GM18511 (cell line): ENCODE data around the gene MMP1.

Source experiments
- ATAC-seq: cut with Tn5 transposase; IDR thresholded peaks from one replicate; pipeline ENCODE4 v1.9.1; 2021; ENCODE audit warnings: mild to moderate bottlenecking, moderate library complexity; ENCODE audit not compliant: unreplicated experiment

The MMP1 gene

DNA sequence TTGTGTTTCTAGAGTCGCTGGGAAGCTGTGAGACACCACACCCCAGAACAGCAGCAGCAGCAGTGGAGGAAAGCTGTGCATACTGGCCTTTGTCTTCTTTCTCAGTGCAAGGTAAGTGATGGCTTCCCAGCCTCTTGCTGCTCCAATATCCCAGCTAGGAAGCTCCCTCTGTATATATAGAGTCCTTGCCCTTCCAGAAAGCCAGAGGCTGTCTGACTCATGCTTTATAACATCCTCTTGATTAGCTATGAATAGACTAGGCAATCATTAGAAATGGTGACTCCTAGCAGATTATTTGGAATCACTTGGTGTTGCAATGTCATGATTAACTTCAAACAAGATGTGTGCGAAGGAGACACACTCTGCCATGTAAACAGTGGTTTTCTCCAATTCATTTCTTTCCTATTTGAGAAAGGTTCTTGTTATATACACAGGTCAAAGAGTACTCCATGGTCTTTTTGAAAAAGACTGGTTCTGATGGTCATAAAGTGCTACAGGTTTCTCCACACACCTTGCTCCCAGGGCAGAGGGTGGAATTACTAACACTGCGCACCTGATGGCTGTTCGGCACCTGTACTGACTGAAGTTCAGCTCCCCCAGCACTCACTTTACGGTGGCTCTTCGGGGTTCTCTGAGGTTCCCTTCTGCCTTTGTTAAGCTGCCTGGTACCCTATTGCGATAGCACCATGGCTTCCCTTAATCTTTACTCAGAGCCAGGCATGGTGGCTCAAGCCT lies at the start of gene MMP1:
MMP1 (minus strand) TSS at position 149 of the 735 bp plus-strand sequence; CDS start at position 81, 68 bp downstream.
- ATAC-seq = no peak

DNA sequence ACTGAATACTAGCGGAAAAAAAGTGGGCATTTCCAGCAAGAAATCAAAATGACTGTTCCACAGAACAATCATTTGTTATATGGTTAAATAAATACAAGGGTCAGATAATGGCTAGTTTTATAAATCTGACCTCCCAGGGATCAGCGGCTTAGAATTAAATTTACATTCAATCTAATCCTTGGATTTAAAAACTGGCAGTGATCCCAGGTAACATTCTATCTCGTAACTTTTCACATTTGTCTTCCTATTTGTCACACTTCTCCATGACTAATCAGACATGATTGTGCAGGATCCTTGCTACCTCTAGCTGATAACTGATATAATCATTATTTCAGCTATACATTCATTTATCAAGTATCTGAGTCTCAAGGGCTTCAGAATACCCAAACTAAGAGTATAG lies 48.3 kb upstream of the MMP1 start:
- ATAC-seq = no peak

DNA sequence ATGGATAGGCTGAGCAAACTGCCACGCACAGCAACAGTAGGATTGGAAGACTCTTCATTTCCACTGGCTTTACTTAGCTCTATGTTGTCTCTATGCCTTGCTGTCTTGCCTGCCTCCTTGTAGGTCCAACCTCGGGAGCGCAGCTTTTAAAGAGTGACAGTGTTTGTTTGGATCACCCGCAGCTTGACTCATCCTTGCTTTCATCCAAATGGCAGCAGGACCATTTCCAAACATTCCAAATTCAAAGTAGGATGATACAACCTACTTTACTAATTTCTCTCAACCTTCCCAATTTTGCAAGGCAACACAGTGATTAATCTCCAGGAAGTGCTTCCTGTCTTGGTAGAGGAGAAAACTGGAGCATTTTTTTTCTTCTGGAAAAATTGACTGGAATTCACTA lies 45.5 kb upstream of the MMP1 start, which contains the start of gene MMP3:
MMP3 (minus strand) TSS at position 121 of the 400 bp plus-strand sequence; CDS start at position 58, 63 bp downstream.
- no peak for ATAC-seq

DNA sequence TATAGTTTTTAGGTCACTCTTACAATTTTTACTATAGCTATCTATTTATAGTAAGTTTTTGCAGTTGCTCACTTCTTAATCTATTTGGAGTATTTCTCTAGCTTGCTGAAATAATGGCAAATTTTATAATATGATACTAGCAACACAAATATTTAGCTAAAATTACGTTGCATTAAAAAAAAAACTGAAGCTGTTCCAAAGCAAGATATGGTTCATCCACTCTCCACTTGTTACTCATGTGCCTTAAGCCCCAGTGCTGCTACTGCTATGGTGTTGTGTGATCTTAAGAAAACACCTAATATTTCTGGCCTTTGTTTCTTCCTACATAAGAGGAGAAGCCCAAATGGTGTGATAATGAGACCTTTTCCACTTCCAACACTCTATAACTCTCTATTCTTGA lies 45.0 kb upstream of the MMP1 start:
- no peak for ATAC-seq

DNA sequence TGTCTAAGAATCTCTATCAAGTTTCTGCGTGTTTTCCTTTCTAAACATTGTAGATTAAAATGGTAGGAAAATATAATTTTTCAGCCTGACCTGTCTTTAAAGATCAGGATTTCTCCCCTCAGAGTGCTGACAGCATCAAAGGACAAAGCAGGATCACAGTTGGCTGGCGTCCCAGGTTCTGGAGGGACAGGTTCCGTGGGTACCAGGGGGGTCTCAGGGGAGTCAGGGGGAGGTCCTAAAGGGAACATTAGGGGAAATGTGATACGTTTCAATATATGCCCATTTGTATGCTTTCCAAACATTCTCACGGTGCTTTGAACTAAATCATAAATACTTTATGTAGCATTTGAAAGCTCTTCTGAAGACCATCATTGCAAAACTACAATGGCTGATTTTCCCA lies 42.1 kb upstream of the MMP1 start:
- ATAC-seq = no peak

DNA sequence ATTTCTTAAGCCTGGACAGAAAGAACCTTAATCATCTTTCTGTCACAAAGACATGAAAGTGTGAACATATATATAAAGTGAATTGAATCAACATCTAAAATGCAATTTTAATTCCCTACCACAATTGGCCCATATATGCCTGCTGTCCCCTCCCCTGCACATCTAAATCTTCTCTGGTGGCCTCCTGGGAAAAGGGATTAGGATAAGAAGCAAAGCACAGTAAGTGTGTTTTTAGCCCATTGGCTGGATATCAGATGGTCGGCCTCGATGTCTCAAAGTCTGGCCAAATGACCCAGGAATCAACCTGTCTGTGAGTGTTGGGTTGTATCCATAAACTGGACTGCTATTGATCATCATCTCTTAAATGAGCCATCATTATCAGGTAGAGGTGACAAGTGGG lies 39.7 kb upstream of the MMP1 start:
- ATAC-seq = no peak

DNA sequence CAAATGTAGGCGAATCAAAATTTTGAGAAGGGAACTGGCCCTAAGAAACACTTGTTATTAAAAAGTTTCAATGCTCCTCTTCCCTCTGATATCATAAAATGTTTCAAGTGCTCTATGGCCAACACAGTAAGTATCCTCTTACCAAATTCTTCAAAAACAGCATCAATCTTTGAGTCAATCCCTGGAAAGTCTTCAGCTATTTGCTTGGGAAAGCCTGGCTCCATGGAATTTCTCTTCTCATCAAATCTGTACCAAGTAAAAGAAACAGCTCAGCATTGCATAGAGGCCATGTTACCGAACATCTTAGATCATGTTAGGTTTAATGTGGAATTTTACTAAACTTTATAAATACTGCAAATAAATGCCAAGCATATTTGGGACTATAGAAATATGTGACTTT lies 39.2 kb upstream of the MMP1 start:
- ATAC-seq = no peak

DNA sequence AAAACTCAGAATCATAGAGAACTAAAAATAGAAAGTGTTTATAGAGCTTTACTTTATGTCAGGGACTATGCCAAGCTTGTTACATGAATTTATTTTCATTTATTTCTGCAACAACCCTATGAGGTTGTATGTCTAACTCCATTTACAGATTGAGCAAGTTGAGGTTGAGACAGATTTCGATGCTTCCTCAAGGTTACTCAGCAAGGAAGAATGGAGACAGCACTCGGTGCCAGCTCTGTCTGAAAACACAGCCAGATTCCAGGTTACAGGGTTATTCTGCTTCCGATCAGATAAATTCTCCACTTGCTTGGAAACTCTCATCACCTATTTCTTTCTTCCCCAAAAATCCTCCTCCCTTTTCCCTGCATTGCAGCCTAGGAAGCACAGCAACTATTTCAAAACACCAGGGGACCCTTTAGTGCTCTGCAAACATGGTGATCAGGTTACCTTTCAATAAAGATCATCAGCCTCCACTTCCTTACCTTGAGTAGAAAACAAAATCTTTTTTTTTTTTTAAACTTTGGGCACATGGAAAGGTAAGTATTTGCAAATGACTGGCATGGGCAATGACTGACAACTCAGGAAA lies 38.4 kb upstream of the MMP1 start:
- no peak for ATAC-seq

DNA sequence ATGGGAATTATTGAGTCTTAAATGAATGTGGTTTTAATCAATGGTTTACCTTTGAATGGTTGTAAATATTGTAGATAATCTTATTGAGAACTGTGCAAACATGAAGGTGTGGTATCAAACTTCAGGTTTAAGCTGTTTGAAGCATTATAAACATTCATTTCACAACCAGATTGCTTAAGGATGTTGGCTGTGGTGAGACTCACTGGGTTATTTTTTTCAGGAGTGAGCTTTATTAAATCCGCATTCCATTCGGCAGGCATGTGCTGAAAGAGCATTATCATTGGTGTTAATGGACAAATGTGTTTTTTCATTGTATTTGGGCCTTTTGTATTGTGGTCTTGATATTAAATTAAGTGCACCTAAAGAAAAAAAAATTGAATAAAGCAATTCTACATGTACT lies 35.8 kb upstream of the MMP1 start:
- no peak for ATAC-seq

DNA sequence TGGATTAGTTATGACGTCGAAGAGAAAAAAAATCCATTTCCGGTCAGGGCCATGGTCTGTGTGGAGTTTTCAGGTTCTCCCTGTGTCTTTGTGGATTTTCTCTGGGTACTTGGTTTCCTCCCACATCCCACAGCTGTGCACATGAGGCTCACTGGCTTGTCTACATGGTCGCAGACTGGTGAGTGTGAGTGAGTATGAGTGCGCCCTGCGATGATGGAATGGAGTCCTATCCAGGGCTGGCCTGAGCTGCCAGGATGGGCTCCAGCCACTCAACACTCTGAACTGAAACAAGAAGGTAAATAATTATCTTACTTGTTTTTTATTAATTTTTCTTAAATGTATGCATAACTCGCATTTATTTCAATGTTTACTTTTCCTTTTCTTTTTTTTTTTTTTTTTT lies 34.7 kb upstream of the MMP1 start:
- ATAC-seq = no peak

DNA sequence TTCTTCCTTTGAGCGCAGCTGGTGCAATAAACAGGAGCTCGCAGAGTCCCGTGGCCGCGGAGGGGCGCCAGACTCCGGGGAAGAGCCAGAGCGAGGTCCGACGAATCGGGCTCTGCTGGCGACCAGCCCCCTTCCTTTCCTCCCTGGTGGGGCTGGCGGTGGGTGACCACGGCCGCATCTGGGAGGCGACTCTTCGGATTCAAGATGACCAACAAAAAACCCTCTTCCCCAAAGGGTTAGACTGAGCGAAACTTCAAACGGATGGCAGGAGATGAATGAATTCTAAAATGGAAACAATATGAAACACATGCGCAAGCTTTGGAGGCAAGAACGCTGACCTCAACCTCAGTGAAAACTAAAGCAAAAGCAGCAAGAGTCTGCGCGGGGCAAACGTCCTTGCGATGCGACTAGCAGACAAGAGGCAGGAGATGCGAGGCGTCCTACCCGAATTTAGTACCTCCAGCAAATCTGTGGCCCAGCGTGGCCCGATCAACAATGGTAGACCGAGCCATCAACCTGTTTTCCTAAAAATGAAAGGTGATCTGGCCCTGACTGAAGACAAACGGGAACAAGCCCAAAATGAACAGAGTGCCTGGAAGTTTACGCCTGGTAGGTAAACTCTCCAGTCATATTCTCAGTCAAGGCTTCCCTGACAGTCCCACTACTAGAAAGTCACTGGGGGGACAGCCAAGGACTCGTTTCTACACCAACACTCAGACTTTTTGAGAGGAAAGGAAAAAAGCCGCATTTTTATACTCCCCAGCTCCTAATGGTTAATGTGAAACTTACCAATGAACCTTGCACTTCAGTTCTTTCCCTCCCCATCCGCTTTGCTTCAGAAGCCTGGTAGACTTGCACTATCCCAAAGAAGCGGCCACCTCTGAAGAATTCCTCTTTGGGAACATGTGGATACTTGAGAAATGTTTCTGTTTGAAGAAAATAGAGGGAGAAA lies 33.8 kb upstream of the MMP1 start:
- ATAC-seq = no peak

DNA sequence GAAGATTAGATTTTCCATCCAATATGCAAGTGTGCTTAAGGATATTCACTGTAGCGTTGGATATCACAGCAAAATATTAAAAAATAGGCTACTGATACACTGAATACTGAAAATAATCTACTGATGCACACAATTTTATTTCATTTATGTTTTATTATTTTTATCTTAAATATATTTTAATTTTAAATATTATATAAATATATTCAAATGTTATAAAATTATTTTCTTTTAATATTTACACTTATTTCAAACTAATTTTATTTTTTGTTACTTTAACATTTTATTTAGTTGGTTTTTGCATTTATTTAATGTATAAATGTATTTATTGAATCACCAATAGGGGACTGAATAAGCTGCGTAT lies 33.1 kb upstream of the MMP1 start:
- ATAC-seq = no peak

DNA sequence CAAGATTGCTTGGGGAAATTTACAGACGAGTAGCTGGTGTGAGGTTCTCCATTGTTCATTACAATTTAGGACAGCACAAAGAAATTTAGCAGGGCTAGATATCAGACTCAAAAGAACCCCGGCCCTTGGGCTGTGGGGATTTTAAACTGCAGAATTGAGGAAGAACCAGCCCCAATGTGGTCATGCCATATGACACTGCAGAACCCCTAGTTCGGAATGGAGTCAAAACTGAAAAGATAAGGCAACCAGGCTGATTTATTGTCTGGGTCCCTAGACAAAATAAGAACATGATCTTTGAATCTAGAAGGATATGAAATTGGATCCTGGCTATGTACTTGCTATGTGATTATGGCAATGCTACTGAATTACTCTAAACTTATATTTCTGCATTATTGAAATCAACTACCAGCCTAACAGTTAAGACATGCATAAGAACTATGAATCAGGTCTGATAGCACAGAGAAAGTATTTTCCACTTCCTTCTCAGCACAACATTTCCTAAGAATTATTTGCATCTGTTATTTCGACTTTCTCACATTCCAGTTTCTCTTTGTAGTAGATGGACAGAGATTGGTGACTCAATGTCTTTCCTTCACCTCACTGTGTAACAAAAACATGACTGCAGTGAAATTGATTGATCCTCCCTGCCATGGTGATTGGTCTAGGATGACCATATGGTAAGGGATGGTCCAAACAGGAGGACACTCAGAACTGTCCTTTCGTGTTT lies 32.2 kb upstream of the MMP1 start:
- no peak for ATAC-seq

DNA sequence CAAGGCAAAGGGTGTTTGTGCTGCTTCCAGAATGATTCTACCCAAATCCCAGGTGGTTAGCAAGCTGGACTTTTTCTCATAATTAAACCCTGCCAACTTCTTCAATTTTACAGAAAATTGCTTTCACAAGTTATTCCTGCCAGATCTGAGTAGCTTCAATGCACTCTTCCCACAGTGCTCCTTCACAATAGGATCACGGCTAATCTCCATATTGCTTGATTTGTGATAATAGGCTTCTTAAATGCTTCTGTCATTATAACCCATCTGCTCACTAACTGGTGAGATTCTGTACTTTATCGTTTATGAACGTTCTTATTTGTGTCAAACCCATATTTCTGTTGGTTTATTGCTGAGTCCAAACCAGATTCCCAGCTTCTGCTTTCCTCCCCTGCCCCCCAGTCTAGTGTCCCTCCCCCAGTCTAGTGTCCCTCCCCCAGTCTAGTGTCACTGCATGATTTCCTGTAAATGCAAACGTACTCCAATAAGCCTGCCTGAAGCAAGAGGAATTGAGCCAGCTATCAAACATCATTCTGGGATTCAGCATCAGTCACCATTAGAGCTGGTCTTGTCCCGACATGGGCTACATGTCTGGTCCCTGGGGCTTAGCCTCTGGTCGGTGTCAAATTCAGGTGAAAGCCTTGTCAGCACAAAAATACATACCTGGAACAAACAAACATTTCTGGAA lies 31.5 kb upstream of the MMP1 start:
- ATAC-seq = no peak

DNA sequence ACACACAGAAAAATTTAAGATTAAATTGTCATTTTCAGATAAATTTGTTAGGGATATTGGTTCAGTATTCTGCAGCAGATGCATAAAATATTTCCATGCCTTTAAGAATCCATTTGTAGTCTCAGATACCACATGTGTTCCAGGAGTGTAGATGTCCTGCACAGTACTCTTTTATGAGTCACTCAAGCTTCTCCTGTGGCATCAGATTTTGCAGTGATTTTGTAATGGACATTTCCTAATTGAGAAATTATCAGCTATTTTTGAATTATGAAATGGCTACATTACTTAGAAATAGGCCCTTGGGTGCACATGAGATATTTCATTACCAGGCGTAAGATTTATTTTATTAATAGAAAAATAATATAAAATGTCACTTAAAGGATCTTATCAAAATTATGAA lies 26.6 kb upstream of the MMP1 start:
- no peak for ATAC-seq

DNA sequence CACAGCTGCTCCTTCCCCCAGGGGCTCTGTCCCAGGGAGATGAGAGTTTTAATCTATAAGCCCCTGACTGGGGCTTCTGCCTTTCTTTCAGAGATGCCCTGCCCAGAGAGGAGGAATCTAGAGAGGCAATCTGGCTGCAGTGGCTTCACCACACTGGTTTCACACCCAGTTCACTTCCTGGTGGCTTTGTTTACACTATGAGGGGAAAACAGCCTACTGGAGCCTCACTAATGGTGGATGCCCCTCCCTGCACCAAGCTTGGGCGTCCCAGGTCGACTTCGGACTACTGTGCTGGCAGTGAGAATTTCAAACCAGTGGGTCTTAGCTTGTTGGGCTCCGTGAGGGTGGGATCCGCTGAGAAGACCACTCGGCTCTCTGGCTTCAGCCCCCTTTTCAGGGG lies 21.5 kb upstream of the MMP1 start:
- no peak for ATAC-seq

DNA sequence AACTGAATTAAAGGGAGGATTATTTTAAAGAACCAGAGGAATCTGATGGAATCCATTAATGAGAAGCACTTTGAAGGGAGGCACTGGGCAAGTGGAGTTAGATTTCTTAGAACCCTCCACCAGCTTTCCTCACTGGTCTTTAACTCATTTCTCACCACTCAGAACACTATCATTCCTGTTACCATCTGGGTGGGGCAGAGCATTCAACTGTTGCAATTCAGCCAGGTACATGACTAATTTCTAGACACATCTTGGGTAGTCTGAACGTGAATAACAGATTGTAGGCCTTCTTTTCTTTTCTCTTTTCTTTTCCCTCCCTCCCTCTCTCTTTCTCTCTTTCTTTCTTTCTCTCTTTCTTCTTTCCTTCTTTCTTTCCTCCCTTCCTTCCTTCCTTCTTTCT lies 15.5 kb upstream of the MMP1 start:
- ATAC-seq = no peak

DNA sequence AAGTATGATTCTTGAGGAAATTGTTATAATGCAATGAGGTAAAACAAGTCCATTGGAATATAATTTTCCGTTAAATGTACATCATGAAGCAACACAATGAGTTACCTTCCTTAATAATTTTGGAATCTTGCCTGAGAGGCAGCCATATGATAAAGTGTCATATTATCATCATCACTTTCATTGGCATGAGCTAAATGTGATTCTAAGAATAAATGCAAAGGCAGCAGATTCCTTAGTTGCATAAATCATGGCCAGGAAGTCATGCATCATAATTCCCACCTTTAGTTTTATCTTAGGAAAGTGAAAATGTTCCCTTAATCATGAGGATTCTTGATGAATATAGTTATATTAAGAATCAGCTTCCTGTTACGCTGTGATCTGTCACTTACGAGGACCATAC lies 14.2 kb upstream of the MMP1 start:
- no peak for ATAC-seq

DNA sequence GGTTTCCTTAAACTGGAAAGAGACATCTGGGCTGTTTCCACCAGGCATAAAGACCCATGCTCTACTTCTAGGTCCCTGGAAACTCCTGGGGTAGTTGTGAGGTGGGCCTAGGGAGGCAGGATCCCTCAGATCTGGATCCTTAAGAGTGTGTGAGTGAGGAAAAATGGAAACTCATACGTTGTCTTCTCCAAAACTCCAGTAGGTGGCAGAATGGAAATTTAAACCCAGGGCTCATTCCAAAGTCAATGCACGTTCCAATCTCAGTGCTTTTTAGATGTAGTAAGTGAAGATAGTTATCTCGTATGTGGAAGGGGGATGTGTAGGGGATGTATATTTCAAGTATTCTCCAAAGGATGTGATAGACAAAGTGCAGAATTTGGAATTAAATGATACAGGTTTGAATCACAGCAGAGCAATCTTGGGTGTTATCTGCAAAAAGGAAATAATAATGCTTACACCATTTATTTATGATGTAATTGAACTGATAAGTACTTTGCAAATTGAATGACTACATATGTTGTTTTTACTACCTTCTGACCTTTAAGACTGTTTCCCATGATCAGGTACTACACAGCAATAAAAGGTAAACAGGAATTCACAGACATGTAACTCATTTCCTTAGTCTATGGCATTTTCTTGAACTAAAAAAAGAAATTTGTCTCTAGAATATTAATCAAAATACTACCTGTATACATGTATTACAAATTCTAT lies 13.1 kb upstream of the MMP1 start:
- ATAC-seq = no peak

DNA sequence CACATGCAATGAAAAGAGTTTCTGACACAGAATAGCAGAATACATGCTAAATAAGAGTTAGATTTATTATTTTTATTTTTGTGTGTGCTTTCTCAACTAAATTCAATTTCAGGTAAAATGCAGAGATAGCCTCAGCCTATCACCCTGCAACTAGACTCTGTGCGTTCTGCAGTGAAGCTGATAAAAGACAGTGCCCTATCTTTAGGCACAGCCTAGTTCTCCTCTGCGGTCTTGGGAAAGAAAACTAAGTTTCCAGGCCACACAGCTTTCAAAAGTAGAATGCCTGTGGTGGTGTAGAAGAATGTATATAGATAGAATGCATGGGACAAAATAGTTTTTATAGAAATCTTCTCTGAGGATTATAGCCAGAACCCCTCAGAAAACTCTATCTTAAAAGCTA lies 12.0 kb upstream of the MMP1 start:
- no peak for ATAC-seq
